ENCODE measurements around the gene GAPVD1. TPM values are rescaled to one million over a fixed set of nuclear protein-coding genes. Genes with fewer than 3 reads are reported as not detected.
"Not testable (repeated sequence)": the region's sequence is repeated elsewhere in the genome, so short reads cannot be mapped to it uniquely, and the experiment has no call there.

GAPVD1 gene
- total RNA-seq, 1 donor from 2014 or later = 70.6 TPM

DNA sequence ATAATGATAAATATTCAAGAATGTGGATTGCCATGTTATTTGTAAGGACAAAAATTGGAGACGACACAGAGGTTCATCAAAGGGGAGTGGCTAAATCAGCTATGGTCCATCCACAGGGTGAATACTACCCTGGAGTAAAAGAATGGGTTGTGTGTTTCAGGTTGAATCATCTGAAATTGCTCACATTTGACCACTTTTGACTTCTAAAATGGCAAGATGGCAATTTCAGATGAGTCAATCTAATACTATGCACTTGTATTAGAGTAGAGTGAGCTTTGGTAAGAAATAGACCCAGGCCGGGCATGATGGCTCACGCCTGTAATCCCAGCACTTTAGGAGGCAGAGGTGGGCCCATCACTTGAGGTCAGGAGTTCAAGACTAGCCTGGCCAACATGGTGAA lies 131.8 kb downstream of the GAPVD1 start:
- Histone ChIP-seq H3K9me3 (no peaks in the 10 kb centered on the region), H3K36me3 (no peaks in the 10 kb centered on the region), H3K27ac (no peak overlapping the region), H3K27me3 (ENCODE audit: low read depth) (no peaks in the 10 kb centered on the region), H3K4me3 (no peak overlapping the region), H3K4me1 (no peaks in the 10 kb centered on the region)
- TF ChIP-seq, protein P1, sequence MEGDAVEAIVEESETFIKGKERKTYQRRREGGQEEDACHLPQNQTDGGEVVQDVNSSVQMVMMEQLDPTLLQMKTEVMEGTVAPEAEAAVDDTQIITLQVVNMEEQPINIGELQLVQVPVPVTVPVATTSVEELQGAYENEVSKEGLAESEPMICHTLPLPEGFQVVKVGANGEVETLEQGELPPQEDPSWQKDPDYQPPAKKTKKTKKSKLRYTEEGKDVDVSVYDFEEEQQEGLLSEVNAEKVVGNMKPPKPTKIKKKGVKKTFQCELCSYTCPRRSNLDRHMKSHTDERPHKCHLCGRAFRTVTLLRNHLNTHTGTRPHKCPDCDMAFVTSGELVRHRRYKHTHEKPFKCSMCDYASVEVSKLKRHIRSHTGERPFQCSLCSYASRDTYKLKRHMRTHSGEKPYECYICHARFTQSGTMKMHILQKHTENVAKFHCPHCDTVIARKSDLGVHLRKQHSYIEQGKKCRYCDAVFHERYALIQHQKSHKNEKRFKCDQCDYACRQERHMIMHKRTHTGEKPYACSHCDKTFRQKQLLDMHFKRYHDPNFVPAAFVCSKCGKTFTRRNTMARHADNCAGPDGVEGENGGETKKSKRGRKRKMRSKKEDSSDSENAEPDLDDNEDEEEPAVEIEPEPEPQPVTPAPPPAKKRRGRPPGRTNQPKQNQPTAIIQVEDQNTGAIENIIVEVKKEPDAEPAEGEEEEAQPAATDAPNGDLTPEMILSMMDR (IDR thresholded peaks at IDR 0.05) = no peak
- no peak for ATAC-seq
- DNase-seq = no peak
- intact Hi-C loops (cut with DNase I) = no loop called here

DNA sequence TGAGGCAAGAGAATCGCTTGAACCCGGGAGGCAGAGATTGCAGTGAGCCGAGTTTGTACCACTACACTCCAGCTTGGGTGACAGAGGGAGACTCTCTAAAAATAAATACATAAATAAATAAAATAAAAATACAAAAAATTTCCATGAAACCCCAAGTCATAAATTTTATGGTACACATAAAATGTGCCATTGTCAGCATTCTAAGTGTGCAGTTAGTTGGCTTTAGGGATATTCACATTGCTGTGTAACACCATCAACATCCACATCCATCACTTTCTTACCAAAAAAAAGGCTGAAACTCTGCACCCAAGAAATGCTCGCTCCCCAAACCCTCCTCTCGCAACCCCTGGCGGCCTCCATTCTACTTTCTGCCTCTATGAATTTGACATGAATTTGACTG lies 135.2 kb downstream of the GAPVD1 start:
- Histone ChIP-seq H3K4me3 (no peak overlapping the region), H3K9me3 (no peaks in the 10 kb centered on the region), H3K27me3 (ENCODE audit: low read depth) (no peaks in the 10 kb centered on the region), H3K27ac (no peak overlapping the region), H3K36me3 (no peaks in the 10 kb centered on the region), H3K4me1 (no peaks in the 10 kb centered on the region)
- ATAC-seq (no peak), DNase-seq (no peak)
- TF ChIP-seq, protein P1 (IDR thresholded peaks at IDR 0.05) = no peak
- intact Hi-C loops (cut with DNase I) = no loop called here

DNA sequence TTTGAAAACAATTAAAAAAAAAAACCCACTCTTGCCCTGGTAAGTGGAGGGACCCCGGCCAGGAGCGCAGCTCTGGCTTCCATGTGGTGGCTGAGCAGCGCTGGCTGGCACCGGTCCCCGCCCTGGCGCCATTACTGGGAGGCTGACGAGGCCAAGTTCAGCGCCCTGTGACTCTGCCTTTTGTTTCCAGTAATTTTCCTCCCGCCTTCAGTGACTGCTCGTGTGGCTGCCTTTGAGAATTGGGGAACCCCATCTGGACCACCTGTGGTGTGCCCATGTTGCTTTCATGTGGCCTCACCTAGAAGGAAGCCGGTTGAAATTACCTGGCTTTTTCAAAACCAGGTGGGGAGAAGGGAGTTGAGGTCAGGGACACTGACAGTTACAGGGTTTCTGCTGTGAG lies 136.1 kb downstream of the GAPVD1 start:
- H3K9me3 ChIP-seq = no peaks in the 10 kb centered on the region
- H3K36me3 ChIP-seq = no peaks in the 10 kb centered on the region
- TF ChIP-seq, protein P1 (IDR thresholded peaks at IDR 0.05) = no peak
- H3K4me1 ChIP-seq = no peaks in the 10 kb centered on the region
- H3K27me3 ChIP-seq (ENCODE audit: low read depth) = no peaks in the 10 kb centered on the region
- no peak for DNase-seq
- ATAC-seq = no peak
- intact Hi-C loops (cut with DNase I) = no loop called here
- H3K4me3 ChIP-seq = no peak overlapping the region
- no peak overlapping the region for H3K27ac ChIP-seq

DNA sequence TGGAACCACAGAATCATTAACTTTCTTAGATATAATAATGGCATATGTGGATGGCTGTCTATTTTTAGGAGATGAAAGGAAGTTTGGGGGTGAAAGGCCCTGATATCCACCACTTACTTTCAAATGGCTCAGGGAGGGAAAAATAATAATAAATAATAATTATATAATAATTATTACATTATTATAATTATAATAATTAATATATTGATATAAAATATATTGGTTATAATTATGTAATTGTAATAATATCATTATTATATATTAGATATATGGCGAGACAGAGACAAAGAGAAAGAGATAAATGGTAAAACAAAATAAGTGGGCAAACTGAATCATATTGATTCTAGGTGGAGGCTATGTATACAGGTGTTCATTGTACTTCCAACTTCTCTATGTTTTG lies 136.6 kb downstream of the GAPVD1 start:
- Histone ChIP-seq H3K36me3 (no peaks in the 10 kb centered on the region), H3K4me3 (no peak overlapping the region), H3K9me3 (no peaks in the 10 kb centered on the region), H3K27ac (no peak overlapping the region), H3K27me3 (ENCODE audit: low read depth) (no peaks in the 10 kb centered on the region), H3K4me1 (no peaks in the 10 kb centered on the region)
- TF ChIP-seq, protein P1 (IDR thresholded peaks at IDR 0.05) = no peak
- DNase-seq (no peak), ATAC-seq (no peak)
- intact Hi-C loops (cut with DNase I) = no loop called here

DNA sequence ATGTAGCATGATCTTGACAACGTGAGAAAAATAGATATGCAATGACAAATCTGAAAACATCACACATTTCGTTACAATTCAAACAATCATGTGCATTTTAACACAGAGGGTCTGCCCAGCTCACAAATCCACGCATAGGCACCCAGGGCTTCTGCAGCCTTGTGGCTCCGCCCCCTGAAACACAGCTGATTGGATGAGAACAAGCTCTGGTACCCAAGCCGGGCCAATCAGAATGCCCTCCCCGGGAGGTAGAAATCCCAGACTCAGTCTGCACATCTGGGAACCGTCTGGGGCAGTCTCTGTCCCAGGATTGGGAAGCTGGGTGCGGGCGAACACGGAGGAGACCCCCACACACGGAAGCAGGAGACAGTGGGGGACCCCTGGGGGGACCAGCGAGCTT lies 137.5 kb downstream of the GAPVD1 start:
- intact Hi-C loops (cut with DNase I) = no loop called here
- ATAC-seq = peak in 1 of 2 donors; percentile 12
- TF ChIP-seq, protein P1 (IDR thresholded peaks at IDR 0.05) = no peak
- no peak for DNase-seq
- no peaks in the 10 kb centered on the region for H3K36me3 ChIP-seq
- H3K27ac ChIP-seq = no peak overlapping the region
- H3K4me3 ChIP-seq = no peak overlapping the region
- H3K4me1 ChIP-seq = no peaks in the 10 kb centered on the region
- no peaks in the 10 kb centered on the region for H3K9me3 ChIP-seq
- H3K27me3 ChIP-seq (ENCODE audit: low read depth) = no peaks in the 10 kb centered on the region

DNA sequence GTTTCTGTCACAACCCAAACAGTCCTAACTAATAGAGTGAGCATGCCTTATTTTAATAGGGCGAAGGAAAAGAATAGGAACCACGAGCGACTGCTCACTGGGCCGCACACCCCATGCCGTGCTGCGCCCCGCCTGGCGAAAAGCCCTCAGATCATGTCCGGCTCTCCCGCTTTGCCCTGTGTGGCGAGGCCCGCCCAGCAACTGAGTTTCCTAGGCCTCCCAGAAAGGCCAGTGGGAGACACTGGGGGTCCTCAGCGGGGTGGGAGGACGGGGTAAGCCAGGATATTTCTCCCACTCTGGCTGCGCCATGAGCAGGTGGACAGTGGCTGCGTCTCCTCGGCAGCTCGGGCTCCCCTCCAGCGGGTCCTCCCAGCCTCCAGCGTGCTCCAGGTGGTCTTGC lies 138.0 kb downstream of the GAPVD1 start:
- H3K9me3 ChIP-seq = no peaks in the 10 kb centered on the region

DNA sequence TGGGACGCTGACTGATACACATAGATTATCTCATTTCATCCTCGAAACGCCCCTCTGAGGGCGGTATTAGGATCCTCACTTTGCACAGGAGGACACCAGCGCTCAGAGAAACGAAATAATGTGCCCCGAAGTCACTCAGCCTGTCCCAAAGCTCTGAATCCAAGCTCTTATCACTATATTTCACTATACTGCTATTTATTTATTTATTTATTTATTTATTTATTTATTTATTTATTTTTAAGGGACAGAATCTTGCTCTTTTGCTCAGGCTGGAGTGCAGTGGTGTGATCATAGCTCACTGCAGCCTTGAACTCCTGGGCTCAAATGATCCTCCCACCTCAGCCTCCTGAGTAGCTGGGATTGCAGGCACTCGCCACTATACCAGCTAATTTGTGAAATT lies 138.6 kb downstream of the GAPVD1 start:
- H3K27me3 ChIP-seq (ENCODE audit: low read depth); H3K4me1 ChIP-seq; H3K9me3 ChIP-seq; H3K4me3 ChIP-seq; intact Hi-C loops (cut with DNase I); DNase-seq; ATAC-seq; H3K27ac ChIP-seq; H3K36me3 ChIP-seq: not testable (repeated sequence)

More for the DNA sequence above, 138.0 kb downstream of the GAPVD1 start:
- DNase-seq (no peak), ATAC-seq (peak in 1 of 2 donors; percentile 8)
- TF ChIP-seq, protein P1 (IDR thresholded peaks at IDR 0.05) = no peak
- Histone ChIP-seq H3K36me3 (no peaks in the 10 kb centered on the region), H3K4me1 (no peaks in the 10 kb centered on the region), H3K4me3 (no peak overlapping the region), H3K27me3 (ENCODE audit: low read depth) (no peaks in the 10 kb centered on the region), H3K27ac (no peak overlapping the region)
- intact Hi-C loops (cut with DNase I) = no loop called here

Data from lower lobe of right lung (tissue), 2 donors.